Adipocyte (in vitro differentiated cells): ENCODE results near the gene NLGN4X.

Experiments used
- DNase-seq: peaks from one replicate; pipeline ENCODE4 v3.0.0-alpha.2; 2015; ENCODE audit warnings: low read depth
- H3K27me3 ChIP-seq: replicated peaks from 2 replicates; pipeline ENCODE4 v1.7.0; 2013; ENCODE audit warnings: mild to moderate bottlenecking, low read length, moderate library complexity; ENCODE audit not compliant: control insufficient read depth, insufficient read depth
- H3K36me3 ChIP-seq: 2 replicates; pipeline ENCODE4 v1.7.0; 2013; ENCODE audit warnings: low read length, mild to moderate bottlenecking, moderate library complexity; ENCODE audit not compliant: control insufficient read depth, insufficient read depth, severe bottlenecking
- H3K4me1 ChIP-seq: 2 replicates; pipeline ENCODE4 v1.7.0; 2013; ENCODE audit warnings: mild to moderate bottlenecking, low read length, moderate library complexity; ENCODE audit not compliant: control insufficient read depth, insufficient read depth
- H3K4me3 ChIP-seq: 2 replicates; pipeline ENCODE4 v1.7.0; 2013; ENCODE audit warnings: mild to moderate bottlenecking, low read length, moderate library complexity
- H3K9ac ChIP-seq: 2 replicates; pipeline ENCODE4 v1.7.0; 2013; ENCODE audit warnings: mild to moderate bottlenecking, low read length, moderate library complexity
- H3K9me3 ChIP-seq: 2 replicates; pipeline ENCODE4 v1.7.0; 2013; ENCODE audit warnings: mild to moderate bottlenecking, low read length, moderate library complexity; ENCODE audit not compliant: control insufficient read depth

NLGN4X gene

GRCh38 chrX:6223516-6223915 lies 5.2 kb downstream of the NLGN4X start:
- Histone ChIP-seq H3K4me3 (no peak overlapping the region), H3K9ac (no peak overlapping the region), H3K27me3 (peaks cover 16% of the 10 kb centered on the region), H3K9me3 (no peaks in the 10 kb centered on the region), H3K36me3 (no peaks in the 10 kb centered on the region), H3K4me1 (no peaks in the 10 kb centered on the region)
- no peak for DNase-seq

- Histone ChIP-seq H3K4me3 (no peak overlapping the region), H3K36me3 (no peaks in the 10 kb centered on the region), H3K9me3 (no peaks in the 10 kb centered on the region), H3K4me1 (no peaks in the 10 kb centered on the region), H3K9ac (no peak overlapping the region), H3K27me3 (no peaks in the 10 kb centered on the region)
- no peak for DNase-seq
Observed at GRCh38 chrX:6210230-6210629, 18.4 kb downstream of the NLGN4X start.

GRCh38 chrX:6203462-6204215 lies 25.0 kb downstream of the NLGN4X start:
- Histone ChIP-seq H3K36me3 (no peaks in the 10 kb centered on the region), H3K9me3 (peaks cover 2% of the 10 kb centered on the region), H3K4me1 (no peaks in the 10 kb centered on the region), H3K9ac (no peak overlapping the region), H3K27me3 (no peaks in the 10 kb centered on the region), H3K4me3 (no peak overlapping the region)
- DNase-seq: no peak

DNA sequence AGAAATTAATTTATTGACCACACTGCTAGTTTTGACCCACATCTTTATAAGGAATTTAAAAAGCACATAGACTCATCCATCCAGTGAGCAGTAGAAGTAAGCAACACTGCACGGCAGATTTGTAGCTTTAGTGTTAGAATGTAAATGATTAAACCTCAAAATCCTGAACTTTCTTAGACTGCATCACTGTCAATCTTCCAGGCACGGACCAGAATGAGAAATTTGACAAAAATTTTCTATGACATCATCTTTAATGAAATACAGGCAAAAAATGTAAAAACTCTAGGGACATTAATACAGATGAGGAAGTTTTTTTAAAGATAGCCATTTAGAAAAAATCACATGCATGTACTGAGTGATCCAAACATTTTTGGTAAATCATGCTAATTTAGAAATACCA lies 29.2 kb downstream of the NLGN4X start:
- Histone ChIP-seq H3K27me3 (no peaks in the 10 kb centered on the region), H3K4me3 (no peak overlapping the region)

GRCh38 chrX:6187256-6187655 lies 41.4 kb downstream of the NLGN4X start:
- Histone ChIP-seq H3K9me3 (no peaks in the 10 kb centered on the region), H3K4me1 (no peaks in the 10 kb centered on the region), H3K36me3 (no peaks in the 10 kb centered on the region), H3K9ac (no peak overlapping the region), H3K27me3 (no peaks in the 10 kb centered on the region), H3K4me3 (no peak overlapping the region)
- DNase-seq: no peak

More for the DNA sequence above, 29.2 kb downstream of the NLGN4X start:
- DNase-seq: no peak
- Histone ChIP-seq H3K9ac (no peak overlapping the region), H3K4me1 (no peaks in the 10 kb centered on the region), H3K9me3 (peaks cover 2% of the 10 kb centered on the region), H3K36me3 (no peaks in the 10 kb centered on the region)

DNA sequence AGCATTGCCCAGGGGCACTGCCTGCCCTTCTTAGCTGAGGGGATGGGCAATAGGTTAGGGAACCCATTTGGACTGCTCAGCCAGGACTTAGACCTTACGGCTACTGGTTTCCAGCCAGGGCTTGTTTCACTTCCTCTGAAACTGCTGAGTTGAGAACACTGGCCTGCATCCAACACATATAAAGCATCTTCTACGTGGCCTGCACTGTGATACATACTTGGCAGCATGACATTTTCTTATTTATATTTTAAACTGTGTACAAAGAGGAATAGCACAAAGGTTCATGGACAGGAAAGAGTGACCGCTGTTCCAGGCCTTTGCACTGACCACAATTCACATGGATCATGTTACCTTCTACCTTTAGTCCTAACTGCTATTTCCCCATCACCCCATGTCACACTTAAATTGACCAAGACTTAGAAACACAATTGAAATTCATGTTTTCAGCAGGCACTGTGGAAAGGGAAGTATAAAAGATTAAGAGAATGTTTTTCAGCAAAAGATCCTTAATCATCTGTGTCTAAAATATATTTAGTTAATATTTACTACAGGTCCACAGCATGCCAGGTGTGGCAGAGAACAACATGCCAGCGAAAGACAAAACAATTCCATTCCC lies 43.7 kb downstream of the NLGN4X start:
- Histone ChIP-seq H3K27me3 (no peaks in the 10 kb centered on the region), H3K9ac (no peak overlapping the region), H3K36me3 (no peaks in the 10 kb centered on the region), H3K9me3 (no peaks in the 10 kb centered on the region), H3K4me1 (no peaks in the 10 kb centered on the region), H3K4me3 (no peak overlapping the region)
- DNase-seq: no peak

- Histone ChIP-seq H3K9ac (no peak overlapping the region), H3K36me3 (no peaks in the 10 kb centered on the region)
Observed at GRCh38 chrX:6175914-6176313, 52.8 kb downstream of the NLGN4X start.

GRCh38 chrX:6170424-6170823 lies 58.2 kb downstream of the NLGN4X start:
- no peaks in the 10 kb centered on the region for H3K9me3 ChIP-seq
- no peak overlapping the region for H3K4me3 ChIP-seq
- no peak for DNase-seq
- H3K27me3 ChIP-seq: no peaks in the 10 kb centered on the region
- H3K4me1 ChIP-seq: no peaks in the 10 kb centered on the region
- H3K36me3 ChIP-seq: no peaks in the 10 kb centered on the region
- H3K9ac ChIP-seq: no peak overlapping the region

More at GRCh38 chrX:6175914-6176313, 52.8 kb downstream of the NLGN4X start:
- no peaks in the 10 kb centered on the region for H3K4me1 ChIP-seq
- H3K9me3 ChIP-seq: no peaks in the 10 kb centered on the region
- H3K27me3 ChIP-seq: no peaks in the 10 kb centered on the region
- no peak for DNase-seq
- no peak overlapping the region for H3K4me3 ChIP-seq

DNA sequence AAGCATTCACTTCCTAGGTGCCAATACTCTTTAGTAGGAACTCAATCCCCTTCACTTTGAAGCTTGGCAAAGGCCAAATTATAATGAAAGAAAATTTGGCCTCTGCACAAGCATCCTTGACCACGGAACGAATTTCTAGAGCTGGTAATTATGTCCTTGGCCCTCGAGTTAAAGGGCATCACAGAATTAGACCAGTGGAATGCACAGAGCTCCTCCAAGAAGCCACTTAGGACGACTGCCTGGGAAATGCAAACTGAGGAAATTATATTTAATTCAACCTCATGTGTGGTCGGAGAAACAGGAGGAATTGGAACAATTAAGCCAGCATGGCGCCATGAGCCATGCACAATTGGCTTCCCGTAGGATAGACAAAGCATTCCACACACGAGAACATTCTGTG lies 59.3 kb downstream of the NLGN4X start:
- Histone ChIP-seq H3K36me3 (no peaks in the 10 kb centered on the region), H3K27me3 (no peaks in the 10 kb centered on the region), H3K4me3 (no peak overlapping the region), H3K4me1 (no peaks in the 10 kb centered on the region), H3K9me3 (no peaks in the 10 kb centered on the region), H3K9ac (no peak overlapping the region)
- no peak for DNase-seq

DNA sequence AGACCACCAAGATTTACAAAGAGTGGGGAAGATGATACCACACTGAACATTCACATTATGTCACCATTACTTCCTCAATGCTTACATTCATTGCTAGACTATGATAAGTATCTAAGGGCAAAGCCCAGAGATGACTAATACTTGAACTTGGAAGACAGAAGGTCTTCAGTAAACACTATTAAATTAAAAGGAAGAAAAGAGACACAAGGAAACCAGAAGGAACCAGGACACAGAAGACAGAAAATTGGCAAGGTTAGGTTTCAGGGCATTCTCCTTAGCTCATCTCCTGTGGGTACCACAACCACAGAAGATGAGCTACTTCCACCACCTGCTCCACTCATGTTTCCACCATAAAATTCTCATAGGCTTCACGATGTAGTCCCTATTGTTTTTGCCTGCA lies 64.9 kb downstream of the NLGN4X start:
- Histone ChIP-seq H3K4me1 (no peaks in the 10 kb centered on the region), H3K9me3 (no peaks in the 10 kb centered on the region), H3K36me3 (no peaks in the 10 kb centered on the region), H3K9ac (no peak overlapping the region), H3K27me3 (no peaks in the 10 kb centered on the region), H3K4me3 (no peak overlapping the region)
- DNase-seq: no peak

- no peaks in the 10 kb centered on the region for H3K9me3 ChIP-seq
- no peak overlapping the region for H3K4me3 ChIP-seq
- no peaks in the 10 kb centered on the region for H3K36me3 ChIP-seq
- no peaks in the 10 kb centered on the region for H3K4me1 ChIP-seq
- no peak for DNase-seq
- H3K27me3 ChIP-seq: no peaks in the 10 kb centered on the region
- H3K9ac ChIP-seq: no peak overlapping the region
Observed at GRCh38 chrX:6159468-6159867, 69.2 kb downstream of the NLGN4X start.
